Sigmoid colon (tissue), 7 donors: ENCODE data around the gene NME8. TPM values are rescaled to one million over a fixed set of nuclear protein-coding genes. Genes with fewer than 3 reads are reported as not detected.

Experiments used
- DNase-seq: peaks from one replicate; pipeline ENCODE4 v3.0.0-alpha.2; 2019
- H3K27ac ChIP-seq, 4 donors: fragments of 200-600 bp; sonication (generic); one replicate each; pipeline ENCODE4 v1.5.1; 2016 to 2019; ENCODE audit warnings: mild to moderate bottlenecking in 1 of 4
- H3K27me3 ChIP-seq, 3 donors: fragments of 200-600 bp; sonication (generic); one replicate each; pipeline ENCODE4 v1.5.1; 2019; ENCODE audit warnings: mild to moderate bottlenecking in 1 of 3
- H3K36me3 ChIP-seq, 4 donors: fragments of 200-600 bp; sonication (generic); one replicate each; pipeline ENCODE4 v1.5.1; 2016 to 2019
- H3K4me1 ChIP-seq, 4 donors: fragments of 200-600 bp; sonication (generic); one replicate each; pipeline ENCODE4 v1.5.1; 2017 to 2019
- H3K4me3 ChIP-seq, 4 donors: fragments of 200-600 bp; sonication (generic); one replicate each; pipeline ENCODE4 v1.5.1; 2017 to 2019; ENCODE audit warnings: mild to moderate bottlenecking in 2 of 4, moderate library complexity in 1 of 4
- H3K9me3 ChIP-seq, 4 donors: fragments of 200-600 bp in 3 of 4; sonication (generic) in 3 of 4; one replicate each; pipeline versions ENCODE4 v1.5.1 to v1.6.1; 2013 to 2019
- CTCF ChIP-seq, 4 experiments: fragments of 450-650 bp in 3 of 4; fragments of 200-600 bp in 1 of 4; IDR thresholded peaks; one replicate each; pipeline ENCODE4 v1.5.1; 2016 to 2019; ENCODE audit warnings: antibody characterized with exemption in 4 of 4, mild to moderate bottlenecking in 3 of 4, moderate library complexity in 2 of 4
- EP300 ChIP-seq, 4 donors: sonication (generic); formaldehyde crosslinking; IDR thresholded peaks; one replicate each; pipeline ENCODE4 v1.6.1; 2017; ENCODE audit warnings: antibody characterized with exemption in 4 of 4
- POLR2A ChIP-seq, 2 donors: fragments of 450-650 bp; IDR thresholded peaks; one replicate each; pipeline ENCODE4 v1.6.1; 2016; ENCODE audit warnings: antibody characterized with exemption in 2 of 2, mild to moderate bottlenecking in 2 of 2, moderate library complexity in 2 of 2
- POLR2AphosphoS5 ChIP-seq, 4 donors: sonication (generic); formaldehyde crosslinking; IDR thresholded peaks; one replicate each; pipeline ENCODE4 v1.6.1; 2017; ENCODE audit warnings: antibody characterized with exemption in 4 of 4
- WGBS, 2 donors: extraction: QIAGEN DNeasy Blood & Tissue Kit; methylation state at CpG; one replicate each; pipeline ENCODE4 v1.1.7; 2013; 5-methylcytosine and 5-hydroxymethylcytosine counted together
- intact Hi-C: fragments of 100-400 bp; cut with DNase I; formaldehyde crosslinking; loops from one replicate; pipeline ENCODE4 v1.15.1; 2023
- polyA plus RNA-seq, 3 donors: library from polyadenylated mRNA; stranded (reverse); fragments of 200-250 nt; gene quantifications; one replicate each; pipeline ENCODE4 v1.2.3, GENCODE V29; 2013
- total RNA-seq, 4 donors: library from RNA; depleted of rRNA; stranded (reverse); fragments of >200 nt; gene quantifications; one replicate each; pipeline ENCODE4 v1.1.0, GENCODE V29; 2016
- donor health status: healthy with polysubstance abuse.
- donor health status: Bipolar disorder and iron deficiency.
- donor health status: healthy.

Gene NME8
- total and polyA plus RNA-seq, 7 donors, result 0.36 TPM; not detected in 6

GRCh38 chr7:37927773-37928444, 79.5 kb downstream of the NME8 start:
- 86 to 94% methylated on average over 2 of the region's 2 CpGs for WGBS, 2 donors
- Histone ChIP-seq H3K27ac (no peak overlapping the region), H3K9me3 (no peaks in the 10 kb centered on the region), H3K4me1 (peaks cover 0 to 5% (median 0%) of the 10 kb centered on the region in 4 donors), H3K4me3 (no peak overlapping the region), H3K27me3 (no peaks in the 10 kb centered on the region), H3K36me3 (no peaks in the 10 kb centered on the region)
- TF ChIP-seq POLR2A (IDR thresholded peaks at IDR 0.05), result no peak
- no peak for TF ChIP-seq EP300 (IDR thresholded peaks at IDR 0.05)
- TF ChIP-seq CTCF (IDR thresholded peaks at IDR 0.05), result no peak
- no peak for TF ChIP-seq POLR2AphosphoS5 (IDR thresholded peaks at IDR 0.05)
- DNase-seq, result no peak
- intact Hi-C loops, result no loop called here

GRCh38 chr7:37928878-37929277, 80.5 kb downstream of the NME8 start:
- Histone ChIP-seq H3K9me3 (no peaks in the 10 kb centered on the region), H3K4me1 (peaks cover 0 to 4% (median 0%) of the 10 kb centered on the region in 4 donors), H3K27me3 (no peaks in the 10 kb centered on the region), H3K27ac (no peak overlapping the region), H3K36me3 (no peaks in the 10 kb centered on the region), H3K4me3 (no peak overlapping the region)
- no peak for DNase-seq
- TF ChIP-seq EP300 (IDR thresholded peaks at IDR 0.05), result no peak
- no peak for TF ChIP-seq CTCF (IDR thresholded peaks at IDR 0.05)
- no peak for TF ChIP-seq POLR2AphosphoS5 (IDR thresholded peaks at IDR 0.05)
- no peak for TF ChIP-seq POLR2A (IDR thresholded peaks at IDR 0.05)
- intact Hi-C loops, result no loop called here
- 91% methylated on average over 4 of the region's 4 CpGs for WGBS, 2 donors

- no peaks in the 10 kb centered on the region for H3K36me3 ChIP-seq
- no peaks in the 10 kb centered on the region for H3K4me1 ChIP-seq
- TF ChIP-seq CTCF (IDR thresholded peaks at IDR 0.05) (no peak), EP300 (IDR thresholded peaks at IDR 0.05) (no peak), POLR2AphosphoS5 (IDR thresholded peaks at IDR 0.05) (no peak), POLR2A (IDR thresholded peaks at IDR 0.05) (no peak)
- WGBS, 2 donors, result 66 to 83% methylated on average over 5 of the region's 5 CpGs
- intact Hi-C loops, result no loop called here
- no peaks in the 10 kb centered on the region for H3K27me3 ChIP-seq
- H3K27ac ChIP-seq, result no peak overlapping the region
- no peak overlapping the region for H3K4me3 ChIP-seq
- no peaks in the 10 kb centered on the region for H3K9me3 ChIP-seq
- DNase-seq, result no peak
These were observed 82.0 kb downstream of the NME8 start for GRCh38 chr7:37930226-37930948.

- TF ChIP-seq EP300 (IDR thresholded peaks at IDR 0.05), result no peak
- no peak for TF ChIP-seq POLR2A (IDR thresholded peaks at IDR 0.05)
- TF ChIP-seq POLR2AphosphoS5 (IDR thresholded peaks at IDR 0.05), result no peak
- TF ChIP-seq CTCF (IDR thresholded peaks at IDR 0.05), result no peak
- 91 to 94% methylated on average over 2 of the region's 2 CpGs for WGBS, 2 donors
- Histone ChIP-seq H3K9me3 (peaks cover 0 to 2% (median 0%) of the 10 kb centered on the region in 4 donors), H3K4me1 (no peaks in the 10 kb centered on the region), H3K4me3 (no peak overlapping the region), H3K36me3 (no peaks in the 10 kb centered on the region), H3K27me3 (no peaks in the 10 kb centered on the region), H3K27ac (no peak overlapping the region)
- no peak for DNase-seq
- intact Hi-C loops, result no loop called here
These were observed 84.1 kb downstream of the NME8 start for GRCh38 chr7:37932543-37932942.
